Fibroblast of lung (primary cell): ENCODE results near the gene C3. TPM values are rescaled to one million over a fixed set of nuclear protein-coding genes. Genes with fewer than 3 reads are reported as not detected.

Experiments
- DNase-seq, 2 donors: peaks; one replicate each; pipeline versions ENCODE4 v3.0.0 to v3.0.0-alpha.2; 2010; ENCODE audit warnings: low read depth in 2 of 2
- H2AFZ ChIP-seq: 2 replicates; pipeline ENCODE4 v1.5.1; 2012; ENCODE audit warnings: low read length, control low read depth, inconsistent platforms
- H3K27ac ChIP-seq: 2 replicates; pipeline ENCODE4 v1.5.1; 2011; ENCODE audit warnings: low read length, control low read depth; ENCODE audit not compliant: insufficient read depth
- H3K27me3 ChIP-seq: 2 replicates; pipeline ENCODE4 v1.5.1; 2011; ENCODE audit warnings: mild to moderate bottlenecking, low read length; ENCODE audit not compliant: control insufficient read depth, insufficient read depth
- H3K36me3 ChIP-seq: 2 replicates; pipeline ENCODE4 v1.5.1; 2011; ENCODE audit warnings: low read length; ENCODE audit not compliant: control insufficient read depth, insufficient read depth
- H3K4me1 ChIP-seq: 2 replicates; pipeline ENCODE4 v1.5.1; 2011; ENCODE audit warnings: low read length; ENCODE audit not compliant: control insufficient read depth, insufficient read depth; ENCODE audit errors: extremely low read depth
- H3K4me2 ChIP-seq: 2 replicates; pipeline ENCODE4 v1.5.1; 2011; ENCODE audit warnings: low read length, control low read depth; ENCODE audit not compliant: insufficient read depth; ENCODE audit errors: extremely low read depth
- H3K4me3 ChIP-seq, 4 experiments: fragments of 200-600 bp in 1 of 4; sonication (generic) in 1 of 4; replicated peaks in 1 of 4; 2 replicates each; pipeline ENCODE4 v1.5.1; 2011 to 2016; ENCODE audit warnings: low read length in 4 of 4, low read depth in 3 of 4, mild to moderate bottlenecking in 3 of 4, control low read depth in 2 of 4, inconsistent platforms in 1 of 4, mixed read lengths in 1 of 4; ENCODE audit not compliant: insufficient read depth in 1 of 4; ENCODE audit errors: control extremely low read depth in 1 of 4
- H3K79me2 ChIP-seq: 2 replicates; pipeline ENCODE4 v1.5.1; 2012; ENCODE audit warnings: mild to moderate bottlenecking, low read length, inconsistent platforms; ENCODE audit not compliant: control insufficient read depth, insufficient read depth
- H3K9ac ChIP-seq: 2 replicates; pipeline ENCODE4 v1.5.1; 2011; ENCODE audit warnings: mild to moderate bottlenecking, low read length, control low read depth; ENCODE audit not compliant: insufficient read depth
- H3K9me3 ChIP-seq: 2 replicates; pipeline ENCODE4 v1.5.1; 2012; ENCODE audit warnings: low read depth, low read length; ENCODE audit not compliant: control insufficient read depth, insufficient read depth
- H4K20me1 ChIP-seq: 2 replicates; pipeline ENCODE4 v1.5.1; 2011; ENCODE audit warnings: low read length; ENCODE audit not compliant: control insufficient read depth, insufficient read depth; ENCODE audit errors: extremely low read depth
- EZH2 ChIP-seq: IDR thresholded peaks from 2 replicates; pipeline ENCODE4 v1.5.1; 2012; ENCODE audit warnings: low read length, control low read depth, mild to moderate bottlenecking; ENCODE audit errors: missing control alignments
- polyA plus RNA-seq, 2 donors: library from polyadenylated mRNA; depleted of rRNA in 1 of 2; stranded (reverse) in 1 of 2; unstranded in 1 of 2; fragments of >200 nt; gene quantifications; 2 replicates each; pipeline ENCODE4 v1.2.1, GENCODE V29; 2011 to 2012; ENCODE audit warnings: missing spikeins in 1 of 2
- total RNA-seq: library from RNA; depleted of rRNA; stranded (reverse); fragments of >200 nt; gene quantifications from 2 replicates; pipeline ENCODE4 v1.2.1, GENCODE V29; 2014
- TF ChIP-seq, protein P1 (sequence below), 2 donors: IDR thresholded peaks in 1 of 2; conservative IDR thresholded peaks in 1 of 2; 1 replicate in 1 of 2; 2 replicates in 1 of 2; pipeline ENCODE4 v1.5.1; 2011 to 2012; ENCODE audit warnings: low read length in 2 of 2, control low read depth in 1 of 2, inconsistent platforms in 1 of 2, low read depth in 1 of 2, mild to moderate bottlenecking in 1 of 2

Gene C3
- total and polyA plus RNA-seq, 2 donors (not counting 1 experiment from before 2014, with no cell fraction given), result 1.2 to 2.5 TPM

DNA sequence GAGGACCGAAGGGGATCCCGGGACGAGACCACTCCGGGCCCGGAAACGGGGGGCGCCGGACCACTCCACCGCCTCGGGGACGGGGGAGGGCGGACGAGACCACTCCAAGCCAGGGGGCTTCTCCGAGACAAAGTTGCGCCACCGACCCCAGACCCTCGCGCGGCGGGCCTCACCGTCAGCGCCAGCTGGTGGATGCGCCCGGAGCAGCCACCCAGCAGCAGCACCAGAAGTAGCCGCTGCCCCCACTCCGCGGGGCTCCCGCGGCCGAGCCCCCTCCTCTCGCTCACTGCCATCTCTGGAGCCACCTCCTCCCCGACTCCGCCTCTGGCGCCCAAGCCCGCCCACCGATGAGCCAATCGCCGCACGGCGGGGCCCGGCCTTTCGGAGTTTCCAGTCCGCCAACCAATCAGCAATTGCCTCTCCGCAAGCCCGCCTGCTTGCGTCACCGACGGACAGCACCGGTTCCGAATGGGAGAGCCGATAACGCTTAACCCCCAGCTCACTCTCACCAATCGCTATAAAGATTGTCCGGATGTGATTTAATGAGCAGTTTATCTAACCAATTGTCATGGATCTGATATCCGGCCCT is 16.9 kb upstream of the C3 start, which contains the start of gene GPR108:
GPR108 (minus strand) TSS at position 297 of the 589 bp plus-strand sequence; CDS start at position 293, 4 bp downstream.
- Histone ChIP-seq H3K9me3 (no peaks in the 10 kb centered on the region), H3K27me3 (no peaks in the 10 kb centered on the region), H2AFZ (peak within 1 kb of the TSS; percentile 79), H3K79me2 (peaks cover 7% of the 10 kb centered on the region), H3K36me3 (no peaks in the 10 kb centered on the region), H3K27ac (peak within 1 kb of the TSS; percentile 93), H3K4me3 (peak within 1 kb of the TSS; percentile 72 to 98 (median 82)), H3K9ac (peak within 1 kb of the TSS; percentile 91), H3K4me2 (peak within 1 kb of the TSS; percentile 92), H3K4me1 (peaks cover 17% of the 10 kb centered on the region), H4K20me1 (no peaks in the 10 kb centered on the region)
- TF ChIP-seq, protein P1, sequence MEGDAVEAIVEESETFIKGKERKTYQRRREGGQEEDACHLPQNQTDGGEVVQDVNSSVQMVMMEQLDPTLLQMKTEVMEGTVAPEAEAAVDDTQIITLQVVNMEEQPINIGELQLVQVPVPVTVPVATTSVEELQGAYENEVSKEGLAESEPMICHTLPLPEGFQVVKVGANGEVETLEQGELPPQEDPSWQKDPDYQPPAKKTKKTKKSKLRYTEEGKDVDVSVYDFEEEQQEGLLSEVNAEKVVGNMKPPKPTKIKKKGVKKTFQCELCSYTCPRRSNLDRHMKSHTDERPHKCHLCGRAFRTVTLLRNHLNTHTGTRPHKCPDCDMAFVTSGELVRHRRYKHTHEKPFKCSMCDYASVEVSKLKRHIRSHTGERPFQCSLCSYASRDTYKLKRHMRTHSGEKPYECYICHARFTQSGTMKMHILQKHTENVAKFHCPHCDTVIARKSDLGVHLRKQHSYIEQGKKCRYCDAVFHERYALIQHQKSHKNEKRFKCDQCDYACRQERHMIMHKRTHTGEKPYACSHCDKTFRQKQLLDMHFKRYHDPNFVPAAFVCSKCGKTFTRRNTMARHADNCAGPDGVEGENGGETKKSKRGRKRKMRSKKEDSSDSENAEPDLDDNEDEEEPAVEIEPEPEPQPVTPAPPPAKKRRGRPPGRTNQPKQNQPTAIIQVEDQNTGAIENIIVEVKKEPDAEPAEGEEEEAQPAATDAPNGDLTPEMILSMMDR (conservative IDR thresholded peaks at IDR 0.05 in 1 of 2, IDR thresholded peaks at IDR 0.05 in 1 of 2; ENCODE audit: low read depth in 1 of 2, low read length in 2 of 2), result no peak
- no peak for TF ChIP-seq EZH2
- peak; percentile 100 for DNase-seq

DNA sequence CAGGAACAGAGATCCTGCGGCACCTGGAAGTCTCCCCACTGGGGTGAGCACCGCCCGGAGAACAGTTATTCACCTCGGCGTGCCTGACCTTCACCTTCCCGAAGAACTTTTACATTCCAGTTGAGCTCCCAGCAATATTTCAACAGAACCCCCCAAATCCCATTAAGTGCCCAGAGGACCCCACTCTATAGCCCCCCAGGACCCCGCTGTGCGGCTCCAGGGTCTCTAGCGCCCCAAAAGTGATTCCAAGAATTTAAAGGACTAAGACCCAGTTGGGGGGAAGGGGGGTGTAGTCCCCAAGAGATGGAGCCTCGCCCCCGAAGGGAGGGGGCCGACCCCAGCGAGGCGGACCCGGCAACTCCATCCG is 16.4 kb upstream of the C3 start:
- no peak for DNase-seq
- Histone ChIP-seq H3K79me2 (peaks cover 6% of the 10 kb centered on the region), H3K4me1 (peaks cover 17% of the 10 kb centered on the region), H2AFZ (peak overlapping the region; percentile 79), H3K9ac (peak overlapping the region; percentile 91), H4K20me1 (no peaks in the 10 kb centered on the region), H3K27me3 (no peaks in the 10 kb centered on the region), H3K36me3 (peaks cover under 1% of the 10 kb centered on the region), H3K27ac (peak overlapping the region; percentile 93), H3K4me2 (peak overlapping the region; percentile 92), H3K4me3 (peak overlapping the region; percentile 72 to 98 (median 82)), H3K9me3 (no peaks in the 10 kb centered on the region)
- no peak for TF ChIP-seq EZH2
- TF ChIP-seq, protein P1 (conservative IDR thresholded peaks at IDR 0.05 in 1 of 2, IDR thresholded peaks at IDR 0.05 in 1 of 2; ENCODE audit: low read depth in 1 of 2, low read length in 2 of 2), result no peak

GRCh38 chr19:6736169-6736916 is 15.9 kb upstream of the C3 start:
- H2AFZ ChIP-seq, result peak overlapping the region; percentile 79
- H3K9ac ChIP-seq, result peak overlapping the region; percentile 91
- H3K27ac ChIP-seq, result peak overlapping the region; percentile 93
- DNase-seq, result peak; percentile 88 to 89
- H3K9me3 ChIP-seq, result no peaks in the 10 kb centered on the region
- H3K4me2 ChIP-seq, result peak overlapping the region; percentile 92
- peaks cover 17% of the 10 kb centered on the region for H3K4me1 ChIP-seq
- H3K36me3 ChIP-seq, result peaks cover 3% of the 10 kb centered on the region
- no peaks in the 10 kb centered on the region for H3K27me3 ChIP-seq
- peaks cover 5% of the 10 kb centered on the region for H3K79me2 ChIP-seq
- no peaks in the 10 kb centered on the region for H4K20me1 ChIP-seq
- peak overlapping the region; percentile 72 to 98 (median 82) for H3K4me3 ChIP-seq
- TF ChIP-seq EZH2, result no peak
- TF ChIP-seq, protein P1 (conservative IDR thresholded peaks at IDR 0.05 in 1 of 2, IDR thresholded peaks at IDR 0.05 in 1 of 2; ENCODE audit: low read depth in 1 of 2, low read length in 2 of 2), result peak; percentile 61 to 78
